ENCODE data around the gene TBXAS1.

- TF ChIP-seq CTCF (IDR thresholded peaks at IDR 0.05 in 4 of 5, conservative IDR thresholded peaks at IDR 0.05 in 1 of 5) (no peak), POLR2A (IDR thresholded peaks at IDR 0.05) (no peak)
Observed at GRCh38 chr7:139965942-139966628, 137.0 kb downstream of the TBXAS1 start.

All from gastrocnemius medialis (tissue), 4 donors.